PC-3 (cell line): ENCODE measurements around the gene NUDT4B.
"Not testable (repeated sequence)": the region's sequence is repeated elsewhere in the genome, so short reads cannot be mapped to it uniquely, and the experiment has no call there.

ENCODE experiments used
- EZH2 ChIP-seq: fragments of 300-600 bp; sonication (generic); IDR thresholded peaks from one replicate; pipeline ENCODE4 v1.6.1; 2017; ENCODE audit warnings: antibody characterized with exemption, mild to moderate bottlenecking, low read length; ENCODE audit not compliant: unreplicated experiment
- EZH2phosphoT487 ChIP-seq: fragments of 300-600 bp; sonication (generic); IDR thresholded peaks from 2 replicates; pipeline ENCODE4 v1.6.1; 2018; ENCODE audit warnings: mild to moderate bottlenecking, antibody characterized with exemption, low read length, borderline replicate concordance
- TF ChIP-seq, protein P1 (sequence below): fragments of 300-600 bp; sonication (generic); conservative IDR thresholded peaks from 2 replicates; pipeline ENCODE4 v1.5.1; 2017; ENCODE audit warnings: antibody characterized with exemption, low read depth, mild to moderate bottlenecking, low read length

GRCh38 chr1:148722758-148723157 lies 25.8 kb upstream of the NUDT4B start:
- TF ChIP-seq, protein P1, sequence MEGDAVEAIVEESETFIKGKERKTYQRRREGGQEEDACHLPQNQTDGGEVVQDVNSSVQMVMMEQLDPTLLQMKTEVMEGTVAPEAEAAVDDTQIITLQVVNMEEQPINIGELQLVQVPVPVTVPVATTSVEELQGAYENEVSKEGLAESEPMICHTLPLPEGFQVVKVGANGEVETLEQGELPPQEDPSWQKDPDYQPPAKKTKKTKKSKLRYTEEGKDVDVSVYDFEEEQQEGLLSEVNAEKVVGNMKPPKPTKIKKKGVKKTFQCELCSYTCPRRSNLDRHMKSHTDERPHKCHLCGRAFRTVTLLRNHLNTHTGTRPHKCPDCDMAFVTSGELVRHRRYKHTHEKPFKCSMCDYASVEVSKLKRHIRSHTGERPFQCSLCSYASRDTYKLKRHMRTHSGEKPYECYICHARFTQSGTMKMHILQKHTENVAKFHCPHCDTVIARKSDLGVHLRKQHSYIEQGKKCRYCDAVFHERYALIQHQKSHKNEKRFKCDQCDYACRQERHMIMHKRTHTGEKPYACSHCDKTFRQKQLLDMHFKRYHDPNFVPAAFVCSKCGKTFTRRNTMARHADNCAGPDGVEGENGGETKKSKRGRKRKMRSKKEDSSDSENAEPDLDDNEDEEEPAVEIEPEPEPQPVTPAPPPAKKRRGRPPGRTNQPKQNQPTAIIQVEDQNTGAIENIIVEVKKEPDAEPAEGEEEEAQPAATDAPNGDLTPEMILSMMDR = not testable (repeated sequence)
- not testable (repeated sequence) for TF ChIP-seq EZH2, EZH2phosphoT487
